CD14-positive monocyte (primary cell): ENCODE data around the gene FBN1. TPM values are rescaled to one million over a fixed set of nuclear protein-coding genes. Genes with fewer than 3 reads are reported as not detected.

Source experiments
- DNase-seq, 3 donors: peaks; one replicate each; pipeline ENCODE4 v3.0.0-alpha.2; 2011 to 2022
- H2AFZ ChIP-seq: 2 replicates; pipeline ENCODE4 v1.6.0; 2012; ENCODE audit warnings: mild to moderate bottlenecking, low read depth, low read length, inconsistent platforms; ENCODE audit not compliant: insufficient read depth, poor library complexity, severe bottlenecking
- H3K27ac ChIP-seq, 2 donors: 1 replicate in 1 of 2; 2 replicates in 1 of 2; pipeline ENCODE4 v1.5.1; 2012 to 2013; ENCODE audit warnings: low read length in 2 of 2, control low read depth in 1 of 2, inconsistent platforms in 1 of 2, low read depth in 1 of 2, mild to moderate bottlenecking in 1 of 2
- H3K27me3 ChIP-seq, 2 donors: one replicate each; pipeline versions ENCODE4 v1.6.0 to v1.6.1; 2011 to 2013; ENCODE audit warnings: low read length in 2 of 2; ENCODE audit not compliant: control insufficient read depth in 2 of 2, insufficient read depth in 2 of 2
- H3K36me3 ChIP-seq, 2 donors: replicated peaks in 1 of 2; 1 replicate in 1 of 2; 2 replicates in 1 of 2; pipeline versions ENCODE4 v1.5.1 to v1.6.1; 2012 to 2013; ENCODE audit warnings: low read length in 2 of 2, control low read depth in 1 of 2, inconsistent platforms in 1 of 2, mild to moderate bottlenecking in 1 of 2; ENCODE audit not compliant: insufficient read depth in 2 of 2, control insufficient read depth in 1 of 2
- H3K4me1 ChIP-seq, 2 donors: 1 replicate in 1 of 2; 2 replicates in 1 of 2; pipeline versions ENCODE4 v1.5.1 to v1.6.1; 2012 to 2013; ENCODE audit warnings: low read length in 2 of 2, control low read depth in 1 of 2, inconsistent platforms in 1 of 2, mild to moderate bottlenecking in 1 of 2, moderate library complexity in 1 of 2; ENCODE audit not compliant: insufficient read depth in 2 of 2, control insufficient read depth in 1 of 2
- H3K4me2 ChIP-seq: replicated peaks from 2 replicates; pipeline ENCODE3; 2012; ENCODE audit warnings: low read length, moderate library complexity, mild to moderate bottlenecking; ENCODE audit not compliant: poor library complexity, severe bottlenecking; ENCODE audit errors: extremely low read depth
- H3K4me3 ChIP-seq, 3 experiments: fragments of 200-600 bp in 1 of 3; sonication (generic) in 1 of 3; replicated peaks in 1 of 3; 1 replicate in 2 of 3; 2 replicates in 1 of 3; pipeline ENCODE4 v1.5.1; 2011 to 2013; ENCODE audit warnings: low read length in 3 of 3, mild to moderate bottlenecking in 3 of 3, control low read depth in 2 of 3, low read depth in 2 of 3, inconsistent platforms in 1 of 3, moderate library complexity in 1 of 3
- H3K79me2 ChIP-seq: 2 replicates; pipeline ENCODE4 v1.6.0; 2012; ENCODE audit warnings: mild to moderate bottlenecking, control low read depth, inconsistent platforms, low read length, moderate library complexity; ENCODE audit not compliant: insufficient read depth
- H3K9ac ChIP-seq: 2 replicates; pipeline ENCODE4 v1.6.0; 2017; ENCODE audit warnings: low read length, mild to moderate bottlenecking; ENCODE audit not compliant: insufficient read depth, poor library complexity, severe bottlenecking
- H3K9me3 ChIP-seq, 2 donors: replicated peaks in 1 of 2; 1 replicate in 1 of 2; 2 replicates in 1 of 2; pipeline versions ENCODE4 v1.5.1 to v1.6.1; 2012 to 2013; ENCODE audit warnings: low read length in 2 of 2, control low read depth in 1 of 2; ENCODE audit not compliant: control insufficient read depth in 1 of 2, insufficient read depth in 1 of 2
- H4K20me1 ChIP-seq: 2 replicates; pipeline ENCODE4 v1.6.0; 2012; ENCODE audit warnings: mild to moderate bottlenecking, low read length, control low read depth, moderate library complexity; ENCODE audit not compliant: insufficient read depth
- H3K27ac Mint-ChIP-seq, 7 donors: one replicate each; pipeline ENCODE4 v1.8.0; 2020; ENCODE audit warnings: mild to moderate bottlenecking in 7 of 7, mixed read lengths in 7 of 7, moderate library complexity in 6 of 7, inconsistent platforms in 2 of 7
- H3K27me3 Mint-ChIP-seq, 3 donors: one replicate each; pipeline ENCODE4 v1.8.0; 2021 to 2022; ENCODE audit warnings: low read depth in 3 of 3, mild to moderate bottlenecking in 3 of 3, mixed read lengths in 3 of 3, moderate library complexity in 3 of 3, inconsistent platforms in 1 of 3
- H3K36me3 Mint-ChIP-seq, 2 donors: one replicate each; pipeline ENCODE4 v1.8.0; 2020; ENCODE audit warnings: mixed read lengths in 2 of 2, inconsistent platforms in 1 of 2, mild to moderate bottlenecking in 1 of 2
- H3K4me1 Mint-ChIP-seq: one replicate; pipeline ENCODE4 v1.8.0; 2020; ENCODE audit warnings: mild to moderate bottlenecking, mixed read lengths
- H3K4me3 Mint-ChIP-seq, 2 donors: one replicate each; pipeline ENCODE4 v1.8.0; 2020; ENCODE audit warnings: mild to moderate bottlenecking in 2 of 2, mixed read lengths in 2 of 2, moderate library complexity in 1 of 2
- H3K9me3 Mint-ChIP-seq, 7 donors: one replicate each; pipeline ENCODE4 v1.8.0; 2020 to 2022; ENCODE audit warnings: mixed read lengths in 7 of 7, mild to moderate bottlenecking in 6 of 7, moderate library complexity in 6 of 7, inconsistent platforms in 2 of 7
- WGBS: methylation state at CpG from one replicate; pipeline ENCODE4 v1.1.5; 2013; ENCODE audit warnings: missing lambda C conversion rate; ENCODE audit not compliant: insufficient coverage; 5-methylcytosine and 5-hydroxymethylcytosine counted together
- intact Hi-C, 2 donors: fragments of 100-400 bp; cut with micrococcal nuclease; formaldehyde crosslinking; loops; one replicate each; pipeline versions ENCODE4 v1.15.0 to v1.15.1; 2023
- polyA plus RNA-seq, 3 donors: library from polyadenylated mRNA; depleted of rRNA in 1 of 3; unstranded in 2 of 3; stranded (reverse) in 1 of 3; fragments of 300-500 nt in 2 of 3; fragments of >200 nt in 1 of 3; fragmentation: Illumina TruSeq in 2 of 3; gene quantifications; 1 replicate in 2 of 3; 2 replicates in 1 of 3; pipeline ENCODE4 v1.2.3, GENCODE V29; 2012 to 2021
- TF ChIP-seq, protein P1 (sequence below): fragments of 200-600 bp; IDR thresholded peaks from one replicate; pipeline ENCODE4 v1.8.0; 2022; ENCODE audit warnings: antibody characterized with exemption, mild to moderate bottlenecking

FBN1 gene
- polyA plus RNA-seq, 3 donors: 0.29 TPM; not detected in 2

DNA sequence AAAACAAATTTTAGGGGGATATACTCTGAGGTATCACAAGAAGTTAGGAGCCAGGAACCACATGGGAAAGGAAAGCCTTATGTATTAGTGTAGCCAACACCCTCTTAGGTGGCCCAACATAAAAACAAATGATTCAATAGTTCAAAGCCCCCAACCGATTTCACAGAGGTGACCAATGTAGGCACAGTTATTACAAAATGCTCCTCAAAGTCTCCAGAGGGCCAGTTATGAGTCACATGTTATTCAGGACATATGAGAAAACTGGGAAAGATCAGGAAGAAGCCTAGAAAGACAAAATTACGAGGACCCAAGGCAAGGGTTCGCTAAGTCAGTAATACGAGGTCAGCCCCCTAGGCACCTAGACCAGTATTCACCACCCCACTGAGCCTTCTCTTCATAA is 29.9 kb upstream of the FBN1 start:
- peaks cover 0 to 4% (median 4%) of the 10 kb centered on the region in 3 donors for H3K27me3 Mint-ChIP-seq
- H3K9me3 ChIP-seq: no peaks in the 10 kb centered on the region
- 88% methylated on average over 3 of the region's 4 CpGs for WGBS
- DNase-seq: no peak
- H3K27ac Mint-ChIP-seq: no peak overlapping the region
- no peaks in the 10 kb centered on the region for H3K4me1 ChIP-seq
- H3K36me3 Mint-ChIP-seq: no peaks in the 10 kb centered on the region
- no peaks in the 10 kb centered on the region for H3K27me3 ChIP-seq
- H3K9me3 Mint-ChIP-seq: peaks cover 0 to 11% (median 5%) of the 10 kb centered on the region in 7 donors
- H3K27ac ChIP-seq: no peak overlapping the region
- H3K79me2 ChIP-seq: no peaks in the 10 kb centered on the region
- no peak overlapping the region for H3K4me2 ChIP-seq
- no peak overlapping the region for H3K9ac ChIP-seq
- H4K20me1 ChIP-seq: no peaks in the 10 kb centered on the region
- TF ChIP-seq, protein P1, sequence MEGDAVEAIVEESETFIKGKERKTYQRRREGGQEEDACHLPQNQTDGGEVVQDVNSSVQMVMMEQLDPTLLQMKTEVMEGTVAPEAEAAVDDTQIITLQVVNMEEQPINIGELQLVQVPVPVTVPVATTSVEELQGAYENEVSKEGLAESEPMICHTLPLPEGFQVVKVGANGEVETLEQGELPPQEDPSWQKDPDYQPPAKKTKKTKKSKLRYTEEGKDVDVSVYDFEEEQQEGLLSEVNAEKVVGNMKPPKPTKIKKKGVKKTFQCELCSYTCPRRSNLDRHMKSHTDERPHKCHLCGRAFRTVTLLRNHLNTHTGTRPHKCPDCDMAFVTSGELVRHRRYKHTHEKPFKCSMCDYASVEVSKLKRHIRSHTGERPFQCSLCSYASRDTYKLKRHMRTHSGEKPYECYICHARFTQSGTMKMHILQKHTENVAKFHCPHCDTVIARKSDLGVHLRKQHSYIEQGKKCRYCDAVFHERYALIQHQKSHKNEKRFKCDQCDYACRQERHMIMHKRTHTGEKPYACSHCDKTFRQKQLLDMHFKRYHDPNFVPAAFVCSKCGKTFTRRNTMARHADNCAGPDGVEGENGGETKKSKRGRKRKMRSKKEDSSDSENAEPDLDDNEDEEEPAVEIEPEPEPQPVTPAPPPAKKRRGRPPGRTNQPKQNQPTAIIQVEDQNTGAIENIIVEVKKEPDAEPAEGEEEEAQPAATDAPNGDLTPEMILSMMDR: no peak
- intact Hi-C loops: no loop called here
- H2AFZ ChIP-seq: no peak overlapping the region
- H3K4me3 Mint-ChIP-seq: no peak overlapping the region
- no peaks in the 10 kb centered on the region for H3K4me1 Mint-ChIP-seq
- H3K36me3 ChIP-seq: no peaks in the 10 kb centered on the region
- H3K4me3 ChIP-seq: no peak overlapping the region

DNA sequence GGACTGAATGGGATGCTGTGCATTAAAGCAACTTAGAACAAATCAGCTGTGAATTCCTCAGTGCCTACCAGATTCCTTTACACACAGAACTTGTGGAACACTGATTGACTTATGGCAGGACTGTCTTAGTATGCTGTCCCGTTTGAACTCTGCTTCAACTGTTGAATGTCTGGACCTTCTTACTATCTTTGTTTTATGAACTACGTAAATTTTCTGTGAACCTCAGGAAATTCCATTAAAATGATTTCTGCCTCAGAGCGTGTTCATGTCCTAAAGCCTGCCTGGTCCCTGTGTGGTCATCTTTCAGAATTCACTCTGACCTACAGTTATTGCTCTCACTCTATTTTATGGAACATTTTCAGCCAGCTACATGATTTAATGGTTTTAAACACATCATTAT is 29.4 kb upstream of the FBN1 start:
- H3K4me2 ChIP-seq: no peak overlapping the region
- no peaks in the 10 kb centered on the region for H3K9me3 ChIP-seq
- WGBS: 63% methylated on average over 3 of the region's 3 CpGs
- no peak for DNase-seq
- no peak overlapping the region for H3K27ac Mint-ChIP-seq
- no peaks in the 10 kb centered on the region for H3K79me2 ChIP-seq
- no peak overlapping the region for H3K4me3 ChIP-seq
- peaks cover 0 to 11% (median 5%) of the 10 kb centered on the region in 7 donors for H3K9me3 Mint-ChIP-seq
- H3K27ac ChIP-seq: no peak overlapping the region
- no peaks in the 10 kb centered on the region for H3K4me1 Mint-ChIP-seq
- H3K27me3 Mint-ChIP-seq: peaks cover 0 to 4% (median 4%) of the 10 kb centered on the region in 3 donors
- intact Hi-C loops: no loop called here
- no peaks in the 10 kb centered on the region for H3K36me3 Mint-ChIP-seq
- H3K9ac ChIP-seq: no peak overlapping the region
- no peak overlapping the region for H3K4me3 Mint-ChIP-seq
- no peaks in the 10 kb centered on the region for H3K4me1 ChIP-seq
- H2AFZ ChIP-seq: no peak overlapping the region
- no peaks in the 10 kb centered on the region for H3K36me3 ChIP-seq
- TF ChIP-seq, protein P1: no peak
- H3K27me3 ChIP-seq: no peaks in the 10 kb centered on the region
- H4K20me1 ChIP-seq: no peaks in the 10 kb centered on the region
